NCI-H187 treated with DMSO at 0.1 percent for 48 hours (cell line): ENCODE data around the gene CYBA.
"Not testable (repeated sequence)": the region's sequence is repeated elsewhere in the genome, so short reads cannot be mapped to it uniquely, and the experiment has no call there.

ENCODE experiments used
- DNase-seq: peaks from one replicate; lab custom pipeline; 2025; lab: John Stamatoyannopoulos, UW

Gene CYBA

GRCh38 chr16:88686062-88686438, 35.2 kb upstream of the CYBA start:
- DNase-seq = no peak

GRCh38 chr16:88685156-88686061, 34.6 kb upstream of the CYBA start:
- no peak for DNase-seq

GRCh38 chr16:88684569-88685155, 33.8 kb upstream of the CYBA start:
- DNase-seq = no peak

GRCh38 chr16:88681709-88682451, 31.0 kb upstream of the CYBA start:
- no peak for DNase-seq

GRCh38 chr16:88681084-88681680, 30.3 kb upstream of the CYBA start:
- no peak for DNase-seq

- DNase-seq = no peak
Measured at GRCh38 chr16:88680554-88681083, 29.8 kb upstream of the CYBA start.

GRCh38 chr16:88678224-88678979, 27.5 kb upstream of the CYBA start:
- no peak for DNase-seq

GRCh38 chr16:88677721-88678120, 26.9 kb upstream of the CYBA start:
- no peak for DNase-seq

GRCh38 chr16:88676502-88677242, 25.8 kb upstream of the CYBA start:
- DNase-seq = no peak

- DNase-seq = no peak
Measured at GRCh38 chr16:88673716-88674379, 23.0 kb upstream of the CYBA start.

- DNase-seq = no peak
Measured at GRCh38 chr16:88672776-88673175, 21.9 kb upstream of the CYBA start.

- DNase-seq = no peak
Measured at GRCh38 chr16:88671806-88672205, 21.0 kb upstream of the CYBA start.

- DNase-seq = no peak
Measured at GRCh38 chr16:88669980-88670379, 19.1 kb upstream of the CYBA start.

GRCh38 chr16:88669493-88669892, 18.6 kb upstream of the CYBA start:
- DNase-seq = not testable (repeated sequence)

- no peak for DNase-seq
Measured at GRCh38 chr16:88667461-88667860, 16.6 kb upstream of the CYBA start.

- no peak for DNase-seq
Measured at GRCh38 chr16:88665570-88665969, 14.7 kb upstream of the CYBA start.

GRCh38 chr16:88665148-88665547, 14.3 kb upstream of the CYBA start:
- no peak for DNase-seq

GRCh38 chr16:88662843-88663606, 12.2 kb upstream of the CYBA start, which contains the start of gene MVD:
MVD (minus strand) TSS chr16:88663091; CDS start chr16:88663080, 11 bp downstream.
- no peak for DNase-seq

GRCh38 chr16:88662222-88662842, 11.5 kb upstream of the CYBA start:
- no peak for DNase-seq
